Right lobe of liver (tissue), 6 donors: Measurements from ENCODE around the gene COL5A3. TPM values are rescaled to one million over a fixed set of nuclear protein-coding genes. Genes with fewer than 3 reads are reported as not detected.

ENCODE experiments used
- ATAC-seq, 4 donors: fragments of 200-7000 bp; cut with Tn5 transposase; one replicate each; pipeline ENCODE4 v1.9.1; 2020; ENCODE audit warnings: mild to moderate bottlenecking in 4 of 4, moderate library complexity in 4 of 4
- DNase-seq, 3 donors: peaks; one replicate each; pipeline ENCODE4 v3.0.0-alpha.2; 2020
- H3K27ac ChIP-seq, 3 donors: fragments of 200-600 bp; one replicate each; pipeline ENCODE4 v1.8.0; 2022
- H3K27me3 ChIP-seq, 2 donors: fragments of 200-600 bp; one replicate each; pipeline ENCODE4 v1.8.0; 2022
- H3K36me3 ChIP-seq, 4 donors: fragments of 200-600 bp; sonication (generic) in 1 of 4; one replicate each; pipeline versions ENCODE4 v1.5.1 to v1.8.0; 2017 to 2022; ENCODE audit warnings: control low read depth in 1 of 4
- H3K4me1 ChIP-seq, 4 donors: fragments of 200-600 bp; sonication (generic) in 1 of 4; one replicate each; pipeline versions ENCODE4 v1.5.1 to v1.8.0; 2017 to 2022; ENCODE audit warnings: control low read depth in 1 of 4
- H3K4me3 ChIP-seq, 3 donors: fragments of 200-600 bp; one replicate each; pipeline ENCODE4 v1.8.0; 2022
- H3K9me3 ChIP-seq, 4 donors: fragments of 200-600 bp; sonication (generic) in 1 of 4; one replicate each; pipeline versions ENCODE4 v1.5.1 to v1.8.0; 2017 to 2022; ENCODE audit warnings: control low read depth in 1 of 4
- CTCF ChIP-seq, 4 donors: fragments of 200-600 bp in 3 of 4; fragments of 450-650 bp in 1 of 4; IDR thresholded peaks; one replicate each; pipeline versions ENCODE4 v1.5.1 to v1.8.0; 2016 to 2022; ENCODE audit warnings: antibody characterized with exemption in 4 of 4, mild to moderate bottlenecking in 2 of 4
- POLR2A ChIP-seq: fragments of 450-650 bp; IDR thresholded peaks from one replicate; pipeline ENCODE4 v1.6.1; 2017; ENCODE audit warnings: antibody characterized with exemption, mild to moderate bottlenecking
- WGBS: methylation state at CpG from one replicate; pipeline ENCODE4 v1.1.6; 2018; ENCODE audit warnings: low coverage, low lambda C conversion rate; ENCODE audit not compliant: insufficient coverage; ENCODE audit errors: missing lambda C conversion rate; 5-methylcytosine and 5-hydroxymethylcytosine counted together
- intact Hi-C, 2 donors: fragments of 100-400 bp; cut with DNase I; formaldehyde crosslinking; loops; one replicate each; pipeline versions ENCODE4 v1.11.2 to v1.14.1; 2022
- total RNA-seq, 6 experiments: library from RNA; depleted of rRNA in 2 of 6; stranded (reverse); fragments of >200 nt in 2 of 6; fragmentation: NEBNext Ultra II Directional in 3 of 6; extraction: Animal tissue kit (Norgen Biotek cat#: 25700) in 3 of 6; gene quantifications; one replicate each; pipeline versions ENCODE4 v1.1.0 to v1.2.4, GENCODE V29; 2016 to 2023
- donor health status: DM: no; HTN: yes; CAD: no.
- donor health status: DM: no; HTN: no; CAD: no.
- donor health status: DM: no; HTN: no; CAD: no.
- donor health status: DM: no; HTN: yes; CAD: no.
- donor health status: DM: no; HTN: yes; CAD: no.

The COL5A3 gene
- total RNA-seq, 6 experiments from 2014 or later: 3.3 to 20.2 (median 9.4) TPM

GRCh38 chr19:10006752-10007323, 3.5 kb downstream of the COL5A3 start:
- Histone ChIP-seq H3K4me3 (no peak overlapping the region), H3K27me3 (no peaks in the 10 kb centered on the region), H3K9me3 (no peaks in the 10 kb centered on the region), H3K4me1 (peaks cover 0 to 7% (median under 1%) of the 10 kb centered on the region in 4 donors), H3K36me3 (no peaks in the 10 kb centered on the region), H3K27ac (no peak overlapping the region)
- DNase-seq (no peak), ATAC-seq (no peak)
- no peak for TF ChIP-seq POLR2A
- no peak for TF ChIP-seq CTCF (IDR thresholded peaks at IDR 0.05)
- intact Hi-C loops: no loop called here

- ATAC-seq: no peak
- intact Hi-C loops: no loop called here
- WGBS: 28% methylated on average over 3 of the region's 7 CpGs
- Histone ChIP-seq H3K4me1 (peaks cover 0 to 7% (median 3%) of the 10 kb centered on the region in 4 donors), H3K27me3 (no peaks in the 10 kb centered on the region), H3K4me3 (no peak overlapping the region), H3K36me3 (no peaks in the 10 kb centered on the region), H3K27ac (no peak overlapping the region), H3K9me3 (no peaks in the 10 kb centered on the region)
- TF ChIP-seq POLR2A: no peak
- no peak for TF ChIP-seq CTCF (IDR thresholded peaks at IDR 0.05)
- DNase-seq: no peak
Measured at GRCh38 chr19:10006335-10006708, 4.0 kb downstream of the COL5A3 start.

- no peaks in the 10 kb centered on the region for H3K27me3 ChIP-seq
- DNase-seq (no peak), ATAC-seq (no peak)
- H3K27ac ChIP-seq: no peak overlapping the region
- H3K4me1 ChIP-seq: peaks cover 0 to 8% (median 3%) of the 10 kb centered on the region in 4 donors
- intact Hi-C loops: no loop called here
- no peak overlapping the region for H3K4me3 ChIP-seq
- no peaks in the 10 kb centered on the region for H3K9me3 ChIP-seq
- no peaks in the 10 kb centered on the region for H3K36me3 ChIP-seq
- TF ChIP-seq POLR2A: no peak
- TF ChIP-seq CTCF (IDR thresholded peaks at IDR 0.05): no peak
- 61% methylated on average over 4 of the region's 17 CpGs for WGBS
Measured at GRCh38 chr19:10005632-10006334, 4.5 kb downstream of the COL5A3 start.

GRCh38 chr19:10004617-10005016, 5.7 kb downstream of the COL5A3 start:
- H3K27ac ChIP-seq: no peak overlapping the region
- ATAC-seq (no peak), DNase-seq (no peak)
- 46% methylated on average over 2 of the region's 9 CpGs for WGBS
- H3K36me3 ChIP-seq: no peaks in the 10 kb centered on the region
- peaks cover 0 to 13% (median 3%) of the 10 kb centered on the region in 4 donors for H3K4me1 ChIP-seq
- intact Hi-C loops: no loop called here
- H3K4me3 ChIP-seq: no peak overlapping the region
- TF ChIP-seq CTCF (IDR thresholded peaks at IDR 0.05): no peak
- no peak for TF ChIP-seq POLR2A
- no peaks in the 10 kb centered on the region for H3K9me3 ChIP-seq
- no peaks in the 10 kb centered on the region for H3K27me3 ChIP-seq
